Measurements from ENCODE around the gene FCAMR. TPM values are rescaled to one million over a fixed set of nuclear protein-coding genes. Genes with fewer than 3 reads are reported as not detected.

The FCAMR gene
- total RNA-seq, 1 donor from 2014 or later = not detected

DNA sequence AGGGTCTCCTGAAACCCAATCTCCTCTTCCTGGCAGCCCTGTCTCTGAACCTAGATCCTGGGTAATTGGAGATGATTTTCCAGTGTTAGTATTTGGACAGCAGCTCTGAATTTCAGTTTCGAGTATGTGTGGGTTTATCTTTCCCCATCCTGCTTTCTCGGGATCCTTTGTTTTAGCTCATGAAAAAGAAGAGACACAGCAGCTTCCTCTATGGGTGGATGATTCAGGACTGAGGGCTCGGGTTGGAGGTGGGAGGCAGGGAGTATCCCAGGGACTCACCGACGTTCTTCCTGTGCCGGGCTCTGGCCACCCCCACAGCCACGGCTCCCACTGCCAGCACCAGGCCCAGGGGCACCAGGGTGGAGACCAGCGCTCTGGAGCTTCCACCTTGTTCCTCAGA lies 38.1 kb downstream of the FCAMR start:
- no peaks in the 10 kb centered on the region for H3K36me3 Mint-ChIP-seq (ENCODE audit: low read depth, unreplicated experiment)
- H3K4me1 Mint-ChIP-seq (ENCODE audit: unreplicated experiment) = no peaks in the 10 kb centered on the region
- no peaks in the 10 kb centered on the region for H3K9me3 Mint-ChIP-seq (ENCODE audit: unreplicated experiment)
- H3K27ac Mint-ChIP-seq (ENCODE audit: unreplicated experiment) = no peak overlapping the region
- peaks cover 2% of the 10 kb centered on the region for H3K27me3 Mint-ChIP-seq (ENCODE audit: unreplicated experiment)
- no peak for DNase-seq (ENCODE audit: low spot score)
- TF ChIP-seq, protein P1, sequence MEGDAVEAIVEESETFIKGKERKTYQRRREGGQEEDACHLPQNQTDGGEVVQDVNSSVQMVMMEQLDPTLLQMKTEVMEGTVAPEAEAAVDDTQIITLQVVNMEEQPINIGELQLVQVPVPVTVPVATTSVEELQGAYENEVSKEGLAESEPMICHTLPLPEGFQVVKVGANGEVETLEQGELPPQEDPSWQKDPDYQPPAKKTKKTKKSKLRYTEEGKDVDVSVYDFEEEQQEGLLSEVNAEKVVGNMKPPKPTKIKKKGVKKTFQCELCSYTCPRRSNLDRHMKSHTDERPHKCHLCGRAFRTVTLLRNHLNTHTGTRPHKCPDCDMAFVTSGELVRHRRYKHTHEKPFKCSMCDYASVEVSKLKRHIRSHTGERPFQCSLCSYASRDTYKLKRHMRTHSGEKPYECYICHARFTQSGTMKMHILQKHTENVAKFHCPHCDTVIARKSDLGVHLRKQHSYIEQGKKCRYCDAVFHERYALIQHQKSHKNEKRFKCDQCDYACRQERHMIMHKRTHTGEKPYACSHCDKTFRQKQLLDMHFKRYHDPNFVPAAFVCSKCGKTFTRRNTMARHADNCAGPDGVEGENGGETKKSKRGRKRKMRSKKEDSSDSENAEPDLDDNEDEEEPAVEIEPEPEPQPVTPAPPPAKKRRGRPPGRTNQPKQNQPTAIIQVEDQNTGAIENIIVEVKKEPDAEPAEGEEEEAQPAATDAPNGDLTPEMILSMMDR (IDR thresholded peaks at IDR 0.05; ENCODE audit: unreplicated experiment) = no peak
- H3K4me3 Mint-ChIP-seq (ENCODE audit: unreplicated experiment) = no peak overlapping the region

DNA sequence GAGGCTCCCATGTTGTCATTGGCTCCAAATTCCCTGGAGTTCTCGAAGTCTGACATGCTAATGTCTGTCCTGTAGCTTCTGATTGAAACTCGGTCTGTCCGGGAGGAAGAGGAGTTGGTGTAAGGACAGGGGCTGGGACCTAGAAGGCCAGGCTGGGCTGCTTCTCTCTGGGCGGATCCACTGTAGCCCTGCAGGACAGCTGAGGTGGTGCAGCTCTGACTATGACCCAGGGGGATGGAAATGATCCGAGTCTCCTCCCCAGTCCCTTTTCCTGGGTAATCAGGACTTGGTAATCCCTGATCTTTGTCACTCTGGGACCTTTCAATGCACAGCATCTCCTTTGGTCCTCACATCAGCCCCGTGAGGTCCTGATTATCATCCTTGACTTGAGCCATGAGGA lies 38.6 kb downstream of the FCAMR start:
- TF ChIP-seq, protein P1 (IDR thresholded peaks at IDR 0.05; ENCODE audit: unreplicated experiment) = no peak
- Mint-ChIP-seq H3K4me3 (ENCODE audit: unreplicated experiment) (no peak overlapping the region), H3K9me3 (ENCODE audit: unreplicated experiment) (no peaks in the 10 kb centered on the region), H3K27ac (ENCODE audit: unreplicated experiment) (no peak overlapping the region), H3K4me1 (ENCODE audit: unreplicated experiment) (no peaks in the 10 kb centered on the region), H3K27me3 (ENCODE audit: unreplicated experiment) (peaks cover 2% of the 10 kb centered on the region), H3K36me3 (ENCODE audit: low read depth, unreplicated experiment) (no peaks in the 10 kb centered on the region)
- no peak for DNase-seq (ENCODE audit: low spot score)

DNA sequence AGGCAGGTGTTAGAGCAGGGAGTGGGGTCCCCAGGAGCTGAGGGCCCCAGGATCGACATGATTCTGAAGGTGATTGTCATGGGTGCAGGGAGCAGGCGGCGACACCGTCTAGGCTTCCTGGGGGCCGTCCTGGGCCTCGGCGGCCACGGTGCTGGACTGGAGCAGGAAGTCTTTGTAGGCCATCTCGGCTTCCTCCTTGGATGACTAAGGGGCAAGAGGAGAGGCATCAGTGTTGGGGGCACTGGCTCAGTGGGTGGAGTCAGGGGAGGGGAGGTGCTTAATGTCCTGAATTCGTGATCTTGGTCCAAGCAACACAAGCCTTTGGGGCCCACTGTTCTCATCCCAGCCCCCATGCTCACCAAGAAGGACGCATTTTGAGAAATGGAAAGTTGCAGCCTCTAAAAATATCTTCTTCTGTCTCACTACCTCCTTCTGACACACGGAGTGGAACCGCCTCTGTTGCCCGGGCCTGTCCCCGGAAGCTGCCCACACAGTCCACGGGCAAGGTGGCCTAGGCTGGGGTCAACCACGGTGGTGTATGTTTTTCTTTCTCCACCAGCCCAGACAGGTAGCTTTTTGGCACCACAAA lies 40.0 kb downstream of the FCAMR start:
- Mint-ChIP-seq H3K36me3 (ENCODE audit: low read depth, unreplicated experiment) (no peaks in the 10 kb centered on the region), H3K27ac (ENCODE audit: unreplicated experiment) (no peak overlapping the region), H3K4me3 (ENCODE audit: unreplicated experiment) (no peak overlapping the region), H3K9me3 (ENCODE audit: unreplicated experiment) (no peaks in the 10 kb centered on the region), H3K4me1 (ENCODE audit: unreplicated experiment) (no peaks in the 10 kb centered on the region), H3K27me3 (ENCODE audit: unreplicated experiment) (peaks cover 2% of the 10 kb centered on the region)
- no peak for DNase-seq (ENCODE audit: low spot score)
- TF ChIP-seq, protein P1 (IDR thresholded peaks at IDR 0.05; ENCODE audit: unreplicated experiment) = no peak

DNA sequence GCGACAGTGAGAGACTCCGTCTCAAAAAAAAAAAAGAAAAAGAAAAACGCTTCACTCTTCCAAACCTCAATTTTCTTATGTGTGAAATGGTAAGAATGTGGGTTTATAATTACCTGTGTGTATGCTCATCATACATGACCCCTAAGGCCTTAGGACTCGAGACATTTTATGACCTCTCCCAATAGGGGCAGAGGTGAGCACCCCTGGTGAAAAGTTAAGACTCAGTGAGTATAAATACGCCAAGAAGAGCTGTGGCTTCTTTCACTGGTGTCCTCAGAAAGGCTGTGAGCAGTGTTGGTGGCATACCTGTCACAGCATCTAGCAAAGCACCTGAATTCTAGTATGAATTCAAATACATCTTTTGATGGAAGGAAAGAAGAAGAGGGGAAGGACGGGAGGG lies 40.7 kb downstream of the FCAMR start:
- H3K27me3 Mint-ChIP-seq (ENCODE audit: unreplicated experiment) = peaks cover 2% of the 10 kb centered on the region
- no peaks in the 10 kb centered on the region for H3K36me3 Mint-ChIP-seq (ENCODE audit: low read depth, unreplicated experiment)
- TF ChIP-seq, protein P1 (IDR thresholded peaks at IDR 0.05; ENCODE audit: unreplicated experiment) = no peak
- H3K9me3 Mint-ChIP-seq (ENCODE audit: unreplicated experiment) = no peaks in the 10 kb centered on the region
- H3K27ac Mint-ChIP-seq (ENCODE audit: unreplicated experiment) = no peak overlapping the region
- H3K4me1 Mint-ChIP-seq (ENCODE audit: unreplicated experiment) = no peaks in the 10 kb centered on the region
- no peak overlapping the region for H3K4me3 Mint-ChIP-seq (ENCODE audit: unreplicated experiment)
- DNase-seq (ENCODE audit: low spot score) = no peak

DNA sequence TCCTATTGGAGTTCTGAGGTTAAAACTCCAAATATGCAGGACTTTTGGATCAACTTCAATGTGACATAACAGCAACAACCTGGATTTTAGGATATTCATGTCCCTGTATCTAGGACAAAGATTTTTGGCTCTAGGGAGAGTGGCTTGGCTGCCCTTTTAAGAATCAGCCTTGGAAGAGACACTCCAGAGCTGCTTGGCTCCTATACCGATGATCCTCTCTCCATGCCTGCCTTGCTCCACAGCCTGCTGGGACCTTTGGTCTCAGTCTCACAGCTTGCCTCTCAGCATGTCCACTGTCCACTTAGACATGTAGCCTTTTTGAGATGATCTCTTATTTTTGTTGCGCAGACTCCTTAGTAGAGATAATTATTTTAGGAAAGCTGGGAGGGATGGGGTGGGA lies 44.0 kb downstream of the FCAMR start:
- H3K4me3 Mint-ChIP-seq (ENCODE audit: unreplicated experiment) = no peak overlapping the region
- H3K27ac Mint-ChIP-seq (ENCODE audit: unreplicated experiment) = no peak overlapping the region
- H3K4me1 Mint-ChIP-seq (ENCODE audit: unreplicated experiment) = peaks cover 2% of the 10 kb centered on the region
- no peaks in the 10 kb centered on the region for H3K27me3 Mint-ChIP-seq (ENCODE audit: unreplicated experiment)
- TF ChIP-seq, protein P1 (IDR thresholded peaks at IDR 0.05; ENCODE audit: unreplicated experiment) = no peak
- DNase-seq (ENCODE audit: low spot score) = no peak
- no peaks in the 10 kb centered on the region for H3K9me3 Mint-ChIP-seq (ENCODE audit: unreplicated experiment)
- no peaks in the 10 kb centered on the region for H3K36me3 Mint-ChIP-seq (ENCODE audit: low read depth, unreplicated experiment)
